Retinal pigment epithelial cell (primary cell): Measurements from ENCODE around the gene GRIA4.

Source experiments
- DNase-seq: peaks from one replicate; pipeline ENCODE4 v3.0.0-alpha.2; 2010; ENCODE audit warnings: low read depth
- H3K4me3 ChIP-seq: 2 replicates; pipeline ENCODE4 v1.5.1; 2011; ENCODE audit warnings: mild to moderate bottlenecking, low read length, control low read depth, moderate library complexity
- TF ChIP-seq, protein P1 (sequence below): conservative IDR thresholded peaks from 2 replicates; pipeline ENCODE4 v1.5.1; 2011; ENCODE audit warnings: low read depth, low read length, control low read depth, inconsistent platforms

The GRIA4 gene

DNA sequence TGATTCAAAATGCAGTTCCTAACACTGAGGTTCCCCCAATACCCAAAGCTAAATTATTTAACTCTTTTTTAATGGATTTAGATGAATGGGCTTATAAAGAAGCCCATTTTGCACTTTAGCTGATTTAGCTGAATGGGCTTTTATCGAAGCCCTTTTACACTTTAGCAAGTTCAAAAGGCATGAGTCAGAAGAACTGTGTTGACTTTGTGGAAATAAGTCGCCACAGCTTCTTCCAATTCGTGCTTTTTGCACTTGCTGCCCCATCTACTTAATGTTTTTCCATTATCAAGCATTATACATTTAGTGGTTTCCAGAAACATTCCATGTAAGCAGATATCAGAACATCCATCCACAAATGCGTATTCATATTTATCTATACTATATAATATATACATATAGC is 20.5 kb upstream of the GRIA4 start:
- TF ChIP-seq, protein P1, sequence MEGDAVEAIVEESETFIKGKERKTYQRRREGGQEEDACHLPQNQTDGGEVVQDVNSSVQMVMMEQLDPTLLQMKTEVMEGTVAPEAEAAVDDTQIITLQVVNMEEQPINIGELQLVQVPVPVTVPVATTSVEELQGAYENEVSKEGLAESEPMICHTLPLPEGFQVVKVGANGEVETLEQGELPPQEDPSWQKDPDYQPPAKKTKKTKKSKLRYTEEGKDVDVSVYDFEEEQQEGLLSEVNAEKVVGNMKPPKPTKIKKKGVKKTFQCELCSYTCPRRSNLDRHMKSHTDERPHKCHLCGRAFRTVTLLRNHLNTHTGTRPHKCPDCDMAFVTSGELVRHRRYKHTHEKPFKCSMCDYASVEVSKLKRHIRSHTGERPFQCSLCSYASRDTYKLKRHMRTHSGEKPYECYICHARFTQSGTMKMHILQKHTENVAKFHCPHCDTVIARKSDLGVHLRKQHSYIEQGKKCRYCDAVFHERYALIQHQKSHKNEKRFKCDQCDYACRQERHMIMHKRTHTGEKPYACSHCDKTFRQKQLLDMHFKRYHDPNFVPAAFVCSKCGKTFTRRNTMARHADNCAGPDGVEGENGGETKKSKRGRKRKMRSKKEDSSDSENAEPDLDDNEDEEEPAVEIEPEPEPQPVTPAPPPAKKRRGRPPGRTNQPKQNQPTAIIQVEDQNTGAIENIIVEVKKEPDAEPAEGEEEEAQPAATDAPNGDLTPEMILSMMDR = no peak
- H3K4me3 ChIP-seq = no peak overlapping the region
- DNase-seq = no peak

- no peak for DNase-seq
- TF ChIP-seq, protein P1 = no peak
- H3K4me3 ChIP-seq = no peak overlapping the region
These were observed 17.8 kb upstream of the GRIA4 start for GRCh38 chr11:105592035-105592434.

- TF ChIP-seq, protein P1 = no peak
- no peak for DNase-seq
- no peak overlapping the region for H3K4me3 ChIP-seq
These were observed 11.5 kb upstream of the GRIA4 start for GRCh38 chr11:105598371-105598770.

GRCh38 chr11:105603156-105603555 is 6.7 kb upstream of the GRIA4 start:
- no peak overlapping the region for H3K4me3 ChIP-seq
- DNase-seq = no peak
- TF ChIP-seq, protein P1 = no peak

GRCh38 chr11:105609341-105609781 is 512 bp upstream of the GRIA4 start:
- no peak for DNase-seq
- TF ChIP-seq, protein P1 = peak; percentile 70
- H3K4me3 ChIP-seq = peak overlapping the region; percentile 54

DNA sequence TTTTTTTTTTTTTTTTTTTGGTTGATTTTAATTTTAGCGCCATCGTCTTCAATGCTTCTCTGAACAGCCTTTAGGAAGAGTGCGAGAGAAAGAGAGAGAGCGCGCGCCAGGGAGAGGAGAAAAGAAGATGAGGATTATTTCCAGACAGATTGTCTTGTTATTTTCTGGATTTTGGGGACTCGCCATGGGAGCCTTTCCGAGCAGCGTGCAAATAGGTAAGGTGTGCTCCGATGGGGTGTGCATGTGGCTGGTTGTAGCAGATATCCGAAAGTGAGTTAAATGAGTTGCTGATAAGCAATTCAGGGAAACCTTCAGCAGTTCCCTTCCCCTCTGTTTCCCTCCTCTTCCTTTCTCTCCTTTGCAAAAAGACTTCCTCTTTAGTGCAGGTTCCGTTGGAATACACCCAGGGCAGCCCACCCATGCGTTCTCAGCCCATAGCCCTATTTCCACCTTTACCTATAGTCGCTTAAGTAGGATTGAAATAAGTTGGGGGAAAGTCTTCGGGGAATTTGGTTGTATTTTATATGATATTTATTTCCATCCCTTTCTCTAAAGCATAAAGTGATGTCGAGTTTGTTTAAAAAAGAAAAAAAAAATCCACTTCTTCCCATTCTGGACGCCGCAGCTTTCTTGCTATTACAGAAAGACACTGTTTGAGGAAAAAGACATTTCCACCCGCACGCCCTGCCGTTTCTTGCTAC is 1.1 kb downstream of the GRIA4 start:
- H3K4me3 ChIP-seq = peak overlapping the region; percentile 54
- TF ChIP-seq, protein P1 = no peak
- no peak for DNase-seq
